HEK293T (cell line): ENCODE measurements around the gene RNU1-4.
"Not testable (repeated sequence)": the region's sequence is repeated elsewhere in the genome, so short reads cannot be mapped to it uniquely, and the experiment has no call there.

Source experiments
- ARNT ChIP-seq: fragments of 450-650 bp; IDR thresholded peaks from 2 replicates; pipeline ENCODE4 v1.6.1; 2017; ENCODE audit warnings: mild to moderate bottlenecking
- BHLHE40 ChIP-seq: fragments of 450-650 bp; IDR thresholded peaks from 2 replicates; pipeline ENCODE4 v1.6.1; 2016; ENCODE audit warnings: mild to moderate bottlenecking, moderate library complexity, borderline replicate concordance
- FOXA1 ChIP-seq: fragments of 450-650 bp; IDR thresholded peaks from 2 replicates; pipeline ENCODE4 v1.6.1; 2016; ENCODE audit warnings: mild to moderate bottlenecking
- FOXM1 ChIP-seq: fragments of 450-650 bp; IDR thresholded peaks from 2 replicates; pipeline ENCODE4 v1.6.1; 2017; ENCODE audit warnings: mild to moderate bottlenecking, borderline replicate concordance
- L3MBTL2 ChIP-seq: fragments of 450-650 bp; conservative IDR thresholded peaks from 2 replicates; pipeline ENCODE4 v1.6.1; 2016; ENCODE audit warnings: mild to moderate bottlenecking
- ZNF384 ChIP-seq: fragments of 450-650 bp; IDR thresholded peaks from 2 replicates; pipeline ENCODE4 v1.6.1; 2016
- TF ChIP-seq, protein P1 (sequence below): fragments of 450-650 bp; IDR thresholded peaks from 2 replicates; pipeline ENCODE4 v1.6.1; 2016

DNA sequence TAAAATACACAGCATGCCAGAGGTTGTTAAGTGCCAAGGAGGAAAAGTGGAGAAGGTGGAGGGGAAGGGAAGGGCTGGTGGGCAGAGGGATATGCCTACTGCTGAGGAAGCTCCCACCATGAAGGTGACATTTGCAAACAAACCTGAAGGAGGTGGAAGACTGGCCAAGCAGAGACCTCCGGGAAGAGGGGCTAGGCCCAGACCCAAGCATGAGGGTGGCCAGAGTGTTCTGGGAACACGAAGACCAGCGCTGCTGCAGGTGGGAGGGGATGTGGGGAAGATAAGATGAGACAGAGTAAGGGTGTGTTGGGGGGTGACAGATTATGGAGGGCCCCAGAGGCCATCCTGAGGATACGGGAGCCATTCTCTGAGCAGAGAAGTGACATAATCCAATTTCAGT, 37.5 kb downstream of the RNU1-4 start:
- TF ChIP-seq, protein P1, sequence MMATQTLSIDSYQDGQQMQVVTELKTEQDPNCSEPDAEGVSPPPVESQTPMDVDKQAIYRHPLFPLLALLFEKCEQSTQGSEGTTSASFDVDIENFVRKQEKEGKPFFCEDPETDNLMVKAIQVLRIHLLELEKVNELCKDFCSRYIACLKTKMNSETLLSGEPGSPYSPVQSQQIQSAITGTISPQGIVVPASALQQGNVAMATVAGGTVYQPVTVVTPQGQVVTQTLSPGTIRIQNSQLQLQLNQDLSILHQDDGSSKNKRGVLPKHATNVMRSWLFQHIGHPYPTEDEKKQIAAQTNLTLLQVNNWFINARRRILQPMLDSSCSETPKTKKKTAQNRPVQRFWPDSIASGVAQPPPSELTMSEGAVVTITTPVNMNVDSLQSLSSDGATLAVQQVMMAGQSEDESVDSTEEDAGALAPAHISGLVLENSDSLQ: not testable (repeated sequence)
- TF ChIP-seq FOXA1, BHLHE40, ZNF384, FOXM1, L3MBTL2, ARNT: not testable (repeated sequence)
